Ishikawa (cell line): ENCODE results near the gene NR6A1.

Experiments used
- CEBPB ChIP-seq: IDR thresholded peaks from 2 replicates; pipeline ENCODE4 v1.6.1; 2012
- CREB1 ChIP-seq: IDR thresholded peaks from 2 replicates; pipeline ENCODE4 v1.6.1; 2012; ENCODE audit warnings: low read depth
- EGR1 ChIP-seq: IDR thresholded peaks from 2 replicates; pipeline ENCODE4 v1.6.1; 2012
- EP300 ChIP-seq: IDR thresholded peaks from 2 replicates; pipeline ENCODE4 v1.6.1; 2012; ENCODE audit warnings: borderline replicate concordance
- FOXM1 ChIP-seq: IDR thresholded peaks from 2 replicates; pipeline ENCODE4 v1.6.1; 2012; ENCODE audit warnings: low read depth, borderline replicate concordance
- RAD21 ChIP-seq: IDR thresholded peaks from 2 replicates; pipeline ENCODE4 v1.6.1; 2012; ENCODE audit warnings: low read depth
- TAF1 ChIP-seq: IDR thresholded peaks from 2 replicates; pipeline ENCODE4 v1.6.1; 2012; ENCODE audit warnings: low read depth, mild to moderate bottlenecking
- TCF12 ChIP-seq: IDR thresholded peaks from 2 replicates; pipeline ENCODE4 v1.6.1; 2012; ENCODE audit warnings: low read depth
- TEAD4 ChIP-seq: IDR thresholded peaks from 2 replicates; pipeline ENCODE4 v1.6.1; 2012
- YY1 ChIP-seq: IDR thresholded peaks from 2 replicates; pipeline ENCODE4 v1.6.1; 2012; ENCODE audit warnings: low read depth
- ZBTB7A ChIP-seq: IDR thresholded peaks from 2 replicates; pipeline ENCODE4 v1.6.1; 2012; ENCODE audit warnings: low read depth
- TF ChIP-seq, protein P1 (sequence below): IDR thresholded peaks from 2 replicates; pipeline ENCODE4 v1.6.1; 2012
- TF ChIP-seq, protein P2 (sequence below): IDR thresholded peaks from 2 replicates; pipeline ENCODE4 v1.6.1; 2012; ENCODE audit warnings: low read depth, mild to moderate bottlenecking
- TF ChIP-seq, protein P3 (sequence below): IDR thresholded peaks from 2 replicates; pipeline ENCODE4 v1.6.1; 2012

DNA sequence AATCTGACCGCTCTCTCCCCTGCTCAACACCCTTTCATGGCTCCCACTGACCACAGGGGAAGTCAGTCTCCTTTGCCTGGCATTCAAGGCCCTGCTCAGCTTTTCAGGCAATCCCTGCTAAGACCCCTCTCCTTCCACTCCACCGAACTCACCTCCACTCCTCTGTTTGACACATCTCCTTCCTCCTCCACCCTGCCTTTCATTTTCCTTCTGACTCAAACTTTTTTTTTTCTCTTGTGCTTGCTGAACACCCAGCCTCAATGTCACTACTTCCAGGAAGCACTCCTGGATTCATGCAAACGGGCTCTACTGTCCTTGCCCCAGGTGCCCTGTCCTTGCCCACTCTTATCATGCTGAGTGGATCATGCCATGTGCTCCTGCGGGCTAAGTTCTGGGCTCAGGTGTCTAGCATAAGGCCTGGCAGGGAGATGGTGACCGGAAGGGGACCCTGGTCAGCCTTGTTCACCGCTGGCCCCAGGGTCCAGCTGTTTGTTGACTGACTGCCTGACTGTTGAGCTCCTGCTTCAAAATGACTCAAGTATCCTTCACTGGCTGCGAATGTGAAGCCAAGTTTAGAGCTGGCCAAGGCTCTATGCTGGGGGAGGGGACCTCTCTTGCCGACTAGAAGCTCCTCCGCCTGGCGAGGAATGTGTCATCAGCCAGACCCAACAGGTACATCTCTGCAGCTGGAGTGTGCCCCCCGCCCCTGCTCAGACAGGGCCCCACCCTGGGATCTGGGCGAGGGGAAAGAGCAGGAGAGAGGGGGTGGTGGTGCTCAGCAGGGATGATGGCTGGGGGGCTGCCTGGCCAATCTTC is 270.1 kb downstream of the NR6A1 start:
- TF ChIP-seq, protein P1, sequence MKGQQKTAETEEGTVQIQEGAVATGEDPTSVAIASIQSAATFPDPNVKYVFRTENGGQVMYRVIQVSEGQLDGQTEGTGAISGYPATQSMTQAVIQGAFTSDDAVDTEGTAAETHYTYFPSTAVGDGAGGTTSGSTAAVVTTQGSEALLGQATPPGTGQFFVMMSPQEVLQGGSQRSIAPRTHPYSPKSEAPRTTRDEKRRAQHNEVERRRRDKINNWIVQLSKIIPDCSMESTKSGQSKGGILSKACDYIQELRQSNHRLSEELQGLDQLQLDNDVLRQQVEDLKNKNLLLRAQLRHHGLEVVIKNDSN: no peak
- TF ChIP-seq, protein P2, sequence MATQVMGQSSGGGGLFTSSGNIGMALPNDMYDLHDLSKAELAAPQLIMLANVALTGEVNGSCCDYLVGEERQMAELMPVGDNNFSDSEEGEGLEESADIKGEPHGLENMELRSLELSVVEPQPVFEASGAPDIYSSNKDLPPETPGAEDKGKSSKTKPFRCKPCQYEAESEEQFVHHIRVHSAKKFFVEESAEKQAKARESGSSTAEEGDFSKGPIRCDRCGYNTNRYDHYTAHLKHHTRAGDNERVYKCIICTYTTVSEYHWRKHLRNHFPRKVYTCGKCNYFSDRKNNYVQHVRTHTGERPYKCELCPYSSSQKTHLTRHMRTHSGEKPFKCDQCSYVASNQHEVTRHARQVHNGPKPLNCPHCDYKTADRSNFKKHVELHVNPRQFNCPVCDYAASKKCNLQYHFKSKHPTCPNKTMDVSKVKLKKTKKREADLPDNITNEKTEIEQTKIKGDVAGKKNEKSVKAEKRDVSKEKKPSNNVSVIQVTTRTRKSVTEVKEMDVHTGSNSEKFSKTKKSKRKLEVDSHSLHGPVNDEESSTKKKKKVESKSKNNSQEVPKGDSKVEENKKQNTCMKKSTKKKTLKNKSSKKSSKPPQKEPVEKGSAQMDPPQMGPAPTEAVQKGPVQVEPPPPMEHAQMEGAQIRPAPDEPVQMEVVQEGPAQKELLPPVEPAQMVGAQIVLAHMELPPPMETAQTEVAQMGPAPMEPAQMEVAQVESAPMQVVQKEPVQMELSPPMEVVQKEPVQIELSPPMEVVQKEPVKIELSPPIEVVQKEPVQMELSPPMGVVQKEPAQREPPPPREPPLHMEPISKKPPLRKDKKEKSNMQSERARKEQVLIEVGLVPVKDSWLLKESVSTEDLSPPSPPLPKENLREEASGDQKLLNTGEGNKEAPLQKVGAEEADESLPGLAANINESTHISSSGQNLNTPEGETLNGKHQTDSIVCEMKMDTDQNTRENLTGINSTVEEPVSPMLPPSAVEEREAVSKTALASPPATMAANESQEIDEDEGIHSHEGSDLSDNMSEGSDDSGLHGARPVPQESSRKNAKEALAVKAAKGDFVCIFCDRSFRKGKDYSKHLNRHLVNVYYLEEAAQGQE: no peak
- TF ChIP-seq, protein P3, sequence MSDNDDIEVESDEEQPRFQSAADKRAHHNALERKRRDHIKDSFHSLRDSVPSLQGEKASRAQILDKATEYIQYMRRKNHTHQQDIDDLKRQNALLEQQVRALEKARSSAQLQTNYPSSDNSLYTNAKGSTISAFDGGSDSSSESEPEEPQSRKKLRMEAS: no peak
- no peak for TF ChIP-seq TAF1
- no peak for TF ChIP-seq RAD21
- TF ChIP-seq YY1: no peak
- TF ChIP-seq CREB1: no peak
- TF ChIP-seq FOXM1: no peak
- no peak for TF ChIP-seq ZBTB7A
- TF ChIP-seq TCF12: no peak
- TF ChIP-seq EP300: no peak
- no peak for TF ChIP-seq TEAD4
- no peak for TF ChIP-seq CEBPB
- no peak for TF ChIP-seq EGR1
